ENCODE measurements around the gene ATF2.

ATF2 gene

GRCh38 chr2:175062787-175063585, 105.0 kb downstream of the ATF2 start:
- DNase-seq (ENCODE audit: extremely low read depth, low read depth): no peak
- no peak for TF ChIP-seq CTCF (IDR thresholded peaks at IDR 0.05; ENCODE audit: low read depth, low read length, missing control alignments)
- H3K4me3 ChIP-seq (replicated peaks; ENCODE audit: low read depth, low read length): no peak overlapping the region

GRCh38 chr2:175057078-175057685, 110.8 kb downstream of the ATF2 start:
- no peak for DNase-seq (ENCODE audit: extremely low read depth, low read depth)
- H3K4me3 ChIP-seq (replicated peaks; ENCODE audit: low read depth, low read length): no peak overlapping the region
- no peak for TF ChIP-seq CTCF (IDR thresholded peaks at IDR 0.05; ENCODE audit: low read depth, low read length, missing control alignments)

- H3K4me3 ChIP-seq (replicated peaks; ENCODE audit: low read depth, low read length): no peak overlapping the region
- no peak for TF ChIP-seq CTCF (IDR thresholded peaks at IDR 0.05; ENCODE audit: low read depth, low read length, missing control alignments)
- DNase-seq (ENCODE audit: extremely low read depth, low read depth): no peak
Observed at GRCh38 chr2:175055993-175056392, 112.0 kb downstream of the ATF2 start.

GRCh38 chr2:175054340-175054739, 113.7 kb downstream of the ATF2 start:
- no peak for TF ChIP-seq CTCF (IDR thresholded peaks at IDR 0.05; ENCODE audit: low read depth, low read length, missing control alignments)
- no peak overlapping the region for H3K4me3 ChIP-seq (replicated peaks; ENCODE audit: low read depth, low read length)
- no peak for DNase-seq (ENCODE audit: extremely low read depth, low read depth)

GRCh38 chr2:175049661-175050060, 118.3 kb downstream of the ATF2 start:
- DNase-seq (ENCODE audit: extremely low read depth, low read depth): no peak
- H3K4me3 ChIP-seq (replicated peaks; ENCODE audit: low read depth, low read length): no peak overlapping the region
- TF ChIP-seq CTCF (IDR thresholded peaks at IDR 0.05; ENCODE audit: low read depth, low read length, missing control alignments): no peak

GRCh38 chr2:175048275-175048674, 119.7 kb downstream of the ATF2 start:
- TF ChIP-seq CTCF (IDR thresholded peaks at IDR 0.05; ENCODE audit: low read depth, low read length, missing control alignments): no peak
- DNase-seq (ENCODE audit: extremely low read depth, low read depth): no peak
- H3K4me3 ChIP-seq (replicated peaks; ENCODE audit: low read depth, low read length): no peak overlapping the region

Measured in HFF-Myc (cell line).